CD14-positive monocyte (primary cell): Measurements from ENCODE around the gene ATF6. TPM values are rescaled to one million over a fixed set of nuclear protein-coding genes. Genes with fewer than 3 reads are reported as not detected.

Experiments used
- DNase-seq, 3 donors: peaks; one replicate each; pipeline ENCODE4 v3.0.0-alpha.2; 2011 to 2022
- H2AFZ ChIP-seq: 2 replicates; pipeline ENCODE4 v1.6.0; 2012; ENCODE audit warnings: mild to moderate bottlenecking, low read depth, low read length, inconsistent platforms; ENCODE audit not compliant: insufficient read depth, poor library complexity, severe bottlenecking
- H3K27ac ChIP-seq, 2 donors: 1 replicate in 1 of 2; 2 replicates in 1 of 2; pipeline ENCODE4 v1.5.1; 2012 to 2013; ENCODE audit warnings: low read length in 2 of 2, control low read depth in 1 of 2, inconsistent platforms in 1 of 2, low read depth in 1 of 2, mild to moderate bottlenecking in 1 of 2
- H3K27me3 ChIP-seq, 2 donors: one replicate each; pipeline versions ENCODE4 v1.6.0 to v1.6.1; 2011 to 2013; ENCODE audit warnings: low read length in 2 of 2; ENCODE audit not compliant: control insufficient read depth in 2 of 2, insufficient read depth in 2 of 2
- H3K36me3 ChIP-seq, 2 donors: replicated peaks in 1 of 2; 1 replicate in 1 of 2; 2 replicates in 1 of 2; pipeline versions ENCODE4 v1.5.1 to v1.6.1; 2012 to 2013; ENCODE audit warnings: low read length in 2 of 2, control low read depth in 1 of 2, inconsistent platforms in 1 of 2, mild to moderate bottlenecking in 1 of 2; ENCODE audit not compliant: insufficient read depth in 2 of 2, control insufficient read depth in 1 of 2
- H3K4me1 ChIP-seq, 2 donors: 1 replicate in 1 of 2; 2 replicates in 1 of 2; pipeline versions ENCODE4 v1.5.1 to v1.6.1; 2012 to 2013; ENCODE audit warnings: low read length in 2 of 2, control low read depth in 1 of 2, inconsistent platforms in 1 of 2, mild to moderate bottlenecking in 1 of 2, moderate library complexity in 1 of 2; ENCODE audit not compliant: insufficient read depth in 2 of 2, control insufficient read depth in 1 of 2
- H3K4me2 ChIP-seq: replicated peaks from 2 replicates; pipeline ENCODE3; 2012; ENCODE audit warnings: low read length, moderate library complexity, mild to moderate bottlenecking; ENCODE audit not compliant: poor library complexity, severe bottlenecking; ENCODE audit errors: extremely low read depth
- H3K4me3 ChIP-seq, 3 experiments: fragments of 200-600 bp in 1 of 3; sonication (generic) in 1 of 3; replicated peaks in 1 of 3; 1 replicate in 2 of 3; 2 replicates in 1 of 3; pipeline ENCODE4 v1.5.1; 2011 to 2013; ENCODE audit warnings: low read length in 3 of 3, mild to moderate bottlenecking in 3 of 3, control low read depth in 2 of 3, low read depth in 2 of 3, inconsistent platforms in 1 of 3, moderate library complexity in 1 of 3
- H3K79me2 ChIP-seq: 2 replicates; pipeline ENCODE4 v1.6.0; 2012; ENCODE audit warnings: mild to moderate bottlenecking, control low read depth, inconsistent platforms, low read length, moderate library complexity; ENCODE audit not compliant: insufficient read depth
- H3K9ac ChIP-seq: 2 replicates; pipeline ENCODE4 v1.6.0; 2017; ENCODE audit warnings: low read length, mild to moderate bottlenecking; ENCODE audit not compliant: insufficient read depth, poor library complexity, severe bottlenecking
- H3K9me3 ChIP-seq, 2 donors: replicated peaks in 1 of 2; 1 replicate in 1 of 2; 2 replicates in 1 of 2; pipeline versions ENCODE4 v1.5.1 to v1.6.1; 2012 to 2013; ENCODE audit warnings: low read length in 2 of 2, control low read depth in 1 of 2; ENCODE audit not compliant: control insufficient read depth in 1 of 2, insufficient read depth in 1 of 2
- H4K20me1 ChIP-seq: 2 replicates; pipeline ENCODE4 v1.6.0; 2012; ENCODE audit warnings: mild to moderate bottlenecking, low read length, control low read depth, moderate library complexity; ENCODE audit not compliant: insufficient read depth
- H3K27ac Mint-ChIP-seq, 7 donors: one replicate each; pipeline ENCODE4 v1.8.0; 2020; ENCODE audit warnings: mild to moderate bottlenecking in 7 of 7, mixed read lengths in 7 of 7, moderate library complexity in 6 of 7, inconsistent platforms in 2 of 7
- H3K27me3 Mint-ChIP-seq, 3 donors: one replicate each; pipeline ENCODE4 v1.8.0; 2021 to 2022; ENCODE audit warnings: low read depth in 3 of 3, mild to moderate bottlenecking in 3 of 3, mixed read lengths in 3 of 3, moderate library complexity in 3 of 3, inconsistent platforms in 1 of 3
- H3K36me3 Mint-ChIP-seq, 2 donors: one replicate each; pipeline ENCODE4 v1.8.0; 2020; ENCODE audit warnings: mixed read lengths in 2 of 2, inconsistent platforms in 1 of 2, mild to moderate bottlenecking in 1 of 2
- H3K4me1 Mint-ChIP-seq: one replicate; pipeline ENCODE4 v1.8.0; 2020; ENCODE audit warnings: mild to moderate bottlenecking, mixed read lengths
- H3K4me3 Mint-ChIP-seq, 2 donors: one replicate each; pipeline ENCODE4 v1.8.0; 2020; ENCODE audit warnings: mild to moderate bottlenecking in 2 of 2, mixed read lengths in 2 of 2, moderate library complexity in 1 of 2
- H3K9me3 Mint-ChIP-seq, 7 donors: one replicate each; pipeline ENCODE4 v1.8.0; 2020 to 2022; ENCODE audit warnings: mixed read lengths in 7 of 7, mild to moderate bottlenecking in 6 of 7, moderate library complexity in 6 of 7, inconsistent platforms in 2 of 7
- WGBS: methylation state at CpG from one replicate; pipeline ENCODE4 v1.1.5; 2013; ENCODE audit warnings: missing lambda C conversion rate; ENCODE audit not compliant: insufficient coverage; 5-methylcytosine and 5-hydroxymethylcytosine counted together
- intact Hi-C, 2 donors: fragments of 100-400 bp; cut with micrococcal nuclease; formaldehyde crosslinking; loops; one replicate each; pipeline versions ENCODE4 v1.15.0 to v1.15.1; 2023
- polyA plus RNA-seq, 3 donors: library from polyadenylated mRNA; depleted of rRNA in 1 of 3; unstranded in 2 of 3; stranded (reverse) in 1 of 3; fragments of 300-500 nt in 2 of 3; fragments of >200 nt in 1 of 3; fragmentation: Illumina TruSeq in 2 of 3; gene quantifications; 1 replicate in 2 of 3; 2 replicates in 1 of 3; pipeline ENCODE4 v1.2.3, GENCODE V29; 2012 to 2021
- TF ChIP-seq, protein P1 (sequence below): fragments of 200-600 bp; IDR thresholded peaks from one replicate; pipeline ENCODE4 v1.8.0; 2022; ENCODE audit warnings: antibody characterized with exemption, mild to moderate bottlenecking

Gene ATF6
- polyA plus RNA-seq, 3 donors = 13.4 to 25.6 (median 22.2) TPM

GRCh38 chr1:161950377-161950776, 184.3 kb downstream of the ATF6 start:
- Histone ChIP-seq H3K9ac (no peak overlapping the region), H3K27me3 (no peaks in the 10 kb centered on the region), H3K4me2 (no peak overlapping the region), H3K79me2 (no peaks in the 10 kb centered on the region), H2AFZ (no peak overlapping the region), H3K27ac (no peak overlapping the region), H3K36me3 (peaks cover 0 to 27% of the 10 kb centered on the region in 2 donors), H3K9me3 (no peaks in the 10 kb centered on the region), H3K4me1 (peaks cover 21% of the 10 kb centered on the region in 2 donors), H4K20me1 (no peaks in the 10 kb centered on the region), H3K4me3 (no peak overlapping the region)
- H3K27ac Mint-ChIP-seq = no peak overlapping the region
- WGBS = 100% methylated on average over 1 of the region's 1 CpG
- H3K36me3 Mint-ChIP-seq = peaks cover 20 to 29% of the 10 kb centered on the region in 2 donors
- intact Hi-C loops = no loop called here
- no peak for DNase-seq
- H3K27me3 Mint-ChIP-seq = peaks cover 0 to 2% (median 0%) of the 10 kb centered on the region in 3 donors
- H3K4me3 Mint-ChIP-seq = no peak overlapping the region
- H3K4me1 Mint-ChIP-seq = peaks cover 30% of the 10 kb centered on the region
- TF ChIP-seq, protein P1, sequence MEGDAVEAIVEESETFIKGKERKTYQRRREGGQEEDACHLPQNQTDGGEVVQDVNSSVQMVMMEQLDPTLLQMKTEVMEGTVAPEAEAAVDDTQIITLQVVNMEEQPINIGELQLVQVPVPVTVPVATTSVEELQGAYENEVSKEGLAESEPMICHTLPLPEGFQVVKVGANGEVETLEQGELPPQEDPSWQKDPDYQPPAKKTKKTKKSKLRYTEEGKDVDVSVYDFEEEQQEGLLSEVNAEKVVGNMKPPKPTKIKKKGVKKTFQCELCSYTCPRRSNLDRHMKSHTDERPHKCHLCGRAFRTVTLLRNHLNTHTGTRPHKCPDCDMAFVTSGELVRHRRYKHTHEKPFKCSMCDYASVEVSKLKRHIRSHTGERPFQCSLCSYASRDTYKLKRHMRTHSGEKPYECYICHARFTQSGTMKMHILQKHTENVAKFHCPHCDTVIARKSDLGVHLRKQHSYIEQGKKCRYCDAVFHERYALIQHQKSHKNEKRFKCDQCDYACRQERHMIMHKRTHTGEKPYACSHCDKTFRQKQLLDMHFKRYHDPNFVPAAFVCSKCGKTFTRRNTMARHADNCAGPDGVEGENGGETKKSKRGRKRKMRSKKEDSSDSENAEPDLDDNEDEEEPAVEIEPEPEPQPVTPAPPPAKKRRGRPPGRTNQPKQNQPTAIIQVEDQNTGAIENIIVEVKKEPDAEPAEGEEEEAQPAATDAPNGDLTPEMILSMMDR = no peak
- H3K9me3 Mint-ChIP-seq = peaks cover 0 to 2% (median 0%) of the 10 kb centered on the region in 7 donors

DNA sequence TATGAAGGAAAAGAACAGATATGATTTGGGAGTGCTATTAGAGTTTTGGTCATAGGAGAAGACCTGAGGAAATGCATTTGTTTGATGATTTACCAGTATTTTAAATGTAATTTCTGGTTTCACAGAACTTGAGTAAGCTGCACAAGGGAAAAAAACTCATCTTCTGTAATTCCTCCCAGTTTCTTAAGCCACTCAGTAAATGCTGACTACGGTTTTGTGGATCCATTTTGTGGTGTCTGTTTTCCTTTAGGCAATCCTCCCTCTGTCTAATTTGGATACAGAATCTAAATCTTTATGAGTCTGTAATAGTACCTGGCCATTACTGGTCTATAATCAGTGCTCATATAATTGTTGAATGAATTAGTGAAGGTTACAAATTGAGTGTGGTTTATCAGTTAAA, 185.5 kb downstream of the ATF6 start:
- H3K36me3 ChIP-seq = peaks cover 0 to 27% of the 10 kb centered on the region in 2 donors
- no peak overlapping the region for H2AFZ ChIP-seq
- Mint-ChIP-seq H3K4me3 (no peak overlapping the region), H3K27me3 (peaks cover 0 to 2% (median 0%) of the 10 kb centered on the region in 3 donors), H3K4me1 (peaks cover 30% of the 10 kb centered on the region), H3K9me3 (peaks cover 0 to 2% (median 0%) of the 10 kb centered on the region in 7 donors), H3K36me3 (peaks cover 21 to 30% of the 10 kb centered on the region in 2 donors), H3K27ac (no peak overlapping the region)
- H3K4me1 ChIP-seq = peaks cover 21% of the 10 kb centered on the region in 2 donors
- H3K27ac ChIP-seq = no peak overlapping the region
- no peak for DNase-seq
- no CpG with 5 or more reads among the region's 1 CpG for WGBS
- H3K27me3 ChIP-seq = no peaks in the 10 kb centered on the region
- no peak overlapping the region for H3K4me3 ChIP-seq
- no peaks in the 10 kb centered on the region for H3K9me3 ChIP-seq
- TF ChIP-seq, protein P1 = no peak
- no peaks in the 10 kb centered on the region for H3K79me2 ChIP-seq
- no peaks in the 10 kb centered on the region for H4K20me1 ChIP-seq
- intact Hi-C loops = no loop called here
- no peak overlapping the region for H3K9ac ChIP-seq
- no peak overlapping the region for H3K4me2 ChIP-seq
